ENCODE data around the gene CAB39L. TPM values are rescaled to one million over a fixed set of nuclear protein-coding genes. Genes with fewer than 3 reads are reported as not detected.

The CAB39L gene
- polyA plus RNA-seq, 2 donors, result 9.8 to 15.9 TPM

GRCh38 chr13:49326222-49326917 is 117.5 kb downstream of the CAB39L start:
- Histone ChIP-seq H3K27me3 (ENCODE audit: control insufficient read depth in 1 of 2, insufficient read depth in 2 of 2, low read length in 2 of 2) (no peaks in the 10 kb centered on the region), H3K36me3 (ENCODE audit: control insufficient read depth in 2 of 2, insufficient read depth in 2 of 2, low read length in 1 of 2) (peaks cover 2 to 3% of the 10 kb centered on the region in 2 donors), H3K4me1 (ENCODE audit: control insufficient read depth in 2 of 2, insufficient read depth in 2 of 2, low read length in 1 of 2) (no peaks in the 10 kb centered on the region), H3K9me3 (ENCODE audit: control insufficient read depth in 2 of 2, insufficient read depth in 1 of 2, low read depth in 1 of 2, low read length in 1 of 2) (peaks cover 0 to 1% of the 10 kb centered on the region in 2 donors), H3K27ac (ENCODE audit: low read depth in 2 of 2, low read length in 1 of 2) (peak overlapping the region; percentile 30 to 31), H3K4me3 (ENCODE audit: low read depth in 1 of 2, low read length in 2 of 2) (no peak overlapping the region)
- 71 to 84% methylated on average over 7 of the region's 7 CpGs for WGBS, 2 donors

GRCh38 chr13:49323344-49323743 is 120.5 kb downstream of the CAB39L start:
- Histone ChIP-seq H3K4me3 (ENCODE audit: low read depth in 1 of 2, low read length in 2 of 2) (no peak overlapping the region), H3K27me3 (ENCODE audit: control insufficient read depth in 1 of 2, insufficient read depth in 2 of 2, low read length in 2 of 2) (no peaks in the 10 kb centered on the region), H3K36me3 (ENCODE audit: control insufficient read depth in 2 of 2, insufficient read depth in 2 of 2, low read length in 1 of 2) (peaks cover 2 to 3% of the 10 kb centered on the region in 2 donors), H3K9me3 (ENCODE audit: control insufficient read depth in 2 of 2, insufficient read depth in 1 of 2, low read depth in 1 of 2, low read length in 1 of 2) (peaks cover 0 to 2% of the 10 kb centered on the region in 2 donors), H3K27ac (ENCODE audit: low read depth in 2 of 2, low read length in 1 of 2) (no peak overlapping the region), H3K4me1 (ENCODE audit: control insufficient read depth in 2 of 2, insufficient read depth in 2 of 2, low read length in 1 of 2) (no peaks in the 10 kb centered on the region)
- WGBS, 2 donors, result 95 to 96% methylated on average over 7 of the region's 7 CpGs

GRCh38 chr13:49322702-49323101 is 121.2 kb downstream of the CAB39L start:
- 89 to 91% methylated on average over 2 of the region's 2 CpGs for WGBS, 2 donors
- H3K36me3 ChIP-seq (ENCODE audit: control insufficient read depth in 2 of 2, insufficient read depth in 2 of 2, low read length in 1 of 2), result peaks cover 2 to 3% of the 10 kb centered on the region in 2 donors
- no peaks in the 10 kb centered on the region for H3K27me3 ChIP-seq (ENCODE audit: control insufficient read depth in 1 of 2, insufficient read depth in 2 of 2, low read length in 2 of 2)
- no peak overlapping the region for H3K27ac ChIP-seq (ENCODE audit: low read depth in 2 of 2, low read length in 1 of 2)
- H3K9me3 ChIP-seq (ENCODE audit: control insufficient read depth in 2 of 2, insufficient read depth in 1 of 2, low read depth in 1 of 2, low read length in 1 of 2), result peaks cover 0 to 2% of the 10 kb centered on the region in 2 donors
- H3K4me1 ChIP-seq (ENCODE audit: control insufficient read depth in 2 of 2, insufficient read depth in 2 of 2, low read length in 1 of 2), result no peaks in the 10 kb centered on the region
- H3K4me3 ChIP-seq (ENCODE audit: low read depth in 1 of 2, low read length in 2 of 2), result no peak overlapping the region

- 86 to 92% methylated on average over 2 of the region's 2 CpGs for WGBS, 2 donors
- H3K4me3 ChIP-seq (ENCODE audit: low read depth in 1 of 2, low read length in 2 of 2), result no peak overlapping the region
- peaks cover 0 to 2% of the 10 kb centered on the region in 2 donors for H3K9me3 ChIP-seq (ENCODE audit: control insufficient read depth in 2 of 2, insufficient read depth in 1 of 2, low read depth in 1 of 2, low read length in 1 of 2)
- H3K4me1 ChIP-seq (ENCODE audit: control insufficient read depth in 2 of 2, insufficient read depth in 2 of 2, low read length in 1 of 2), result no peaks in the 10 kb centered on the region
- H3K36me3 ChIP-seq (ENCODE audit: control insufficient read depth in 2 of 2, insufficient read depth in 2 of 2, low read length in 1 of 2), result peaks cover 0 to 3% of the 10 kb centered on the region in 2 donors
- H3K27me3 ChIP-seq (ENCODE audit: control insufficient read depth in 1 of 2, insufficient read depth in 2 of 2, low read length in 2 of 2), result no peaks in the 10 kb centered on the region
- no peak overlapping the region for H3K27ac ChIP-seq (ENCODE audit: low read depth in 2 of 2, low read length in 1 of 2)
Measured at GRCh38 chr13:49320975-49321374, 122.9 kb downstream of the CAB39L start.

- 85 to 92% methylated on average over 2 of the region's 2 CpGs for WGBS, 2 donors
- Histone ChIP-seq H3K36me3 (ENCODE audit: control insufficient read depth in 2 of 2, insufficient read depth in 2 of 2, low read length in 1 of 2) (peaks cover 0 to 3% of the 10 kb centered on the region in 2 donors), H3K27ac (ENCODE audit: low read depth in 2 of 2, low read length in 1 of 2) (no peak overlapping the region), H3K4me3 (ENCODE audit: low read depth in 1 of 2, low read length in 2 of 2) (no peak overlapping the region), H3K27me3 (ENCODE audit: control insufficient read depth in 1 of 2, insufficient read depth in 2 of 2, low read length in 2 of 2) (no peaks in the 10 kb centered on the region), H3K9me3 (ENCODE audit: control insufficient read depth in 2 of 2, insufficient read depth in 1 of 2, low read depth in 1 of 2, low read length in 1 of 2) (peaks cover 0 to 2% of the 10 kb centered on the region in 2 donors), H3K4me1 (ENCODE audit: control insufficient read depth in 2 of 2, insufficient read depth in 2 of 2, low read length in 1 of 2) (no peaks in the 10 kb centered on the region)
Measured at GRCh38 chr13:49319951-49320350, 123.9 kb downstream of the CAB39L start.

- no peak overlapping the region for H3K4me3 ChIP-seq (ENCODE audit: low read depth in 1 of 2, low read length in 2 of 2)
- no peaks in the 10 kb centered on the region for H3K4me1 ChIP-seq (ENCODE audit: control insufficient read depth in 2 of 2, insufficient read depth in 2 of 2, low read length in 1 of 2)
- no peak overlapping the region for H3K27ac ChIP-seq (ENCODE audit: low read depth in 2 of 2, low read length in 1 of 2)
- H3K36me3 ChIP-seq (ENCODE audit: control insufficient read depth in 2 of 2, insufficient read depth in 2 of 2, low read length in 1 of 2), result peaks cover 0 to 3% of the 10 kb centered on the region in 2 donors
- peaks cover 0 to 2% of the 10 kb centered on the region in 2 donors for H3K9me3 ChIP-seq (ENCODE audit: control insufficient read depth in 2 of 2, insufficient read depth in 1 of 2, low read depth in 1 of 2, low read length in 1 of 2)
- no peaks in the 10 kb centered on the region for H3K27me3 ChIP-seq (ENCODE audit: control insufficient read depth in 1 of 2, insufficient read depth in 2 of 2, low read length in 2 of 2)
Measured at GRCh38 chr13:49319551-49319950, 124.3 kb downstream of the CAB39L start.

GRCh38 chr13:49315756-49316482 is 127.9 kb downstream of the CAB39L start:
- 89 to 95% methylated on average over 5 of the region's 5 CpGs for WGBS, 2 donors
- Histone ChIP-seq H3K27ac (ENCODE audit: low read depth in 2 of 2, low read length in 1 of 2) (no peak overlapping the region), H3K36me3 (ENCODE audit: control insufficient read depth in 2 of 2, insufficient read depth in 2 of 2, low read length in 1 of 2) (no peaks in the 10 kb centered on the region), H3K4me1 (ENCODE audit: control insufficient read depth in 2 of 2, insufficient read depth in 2 of 2, low read length in 1 of 2) (peaks cover 0 to 3% of the 10 kb centered on the region in 2 donors), H3K9me3 (ENCODE audit: control insufficient read depth in 2 of 2, insufficient read depth in 1 of 2, low read depth in 1 of 2, low read length in 1 of 2) (no peaks in the 10 kb centered on the region), H3K4me3 (ENCODE audit: low read depth in 1 of 2, low read length in 2 of 2) (no peak overlapping the region), H3K27me3 (ENCODE audit: control insufficient read depth in 1 of 2, insufficient read depth in 2 of 2, low read length in 2 of 2) (no peaks in the 10 kb centered on the region)

GRCh38 chr13:49315036-49315565 is 128.8 kb downstream of the CAB39L start:
- 87 to 92% methylated on average over 3 of the region's 3 CpGs for WGBS, 2 donors
- H3K27me3 ChIP-seq (ENCODE audit: control insufficient read depth in 1 of 2, insufficient read depth in 2 of 2, low read length in 2 of 2), result no peaks in the 10 kb centered on the region
- H3K4me1 ChIP-seq (ENCODE audit: control insufficient read depth in 2 of 2, insufficient read depth in 2 of 2, low read length in 1 of 2), result peaks cover 0 to 3% of the 10 kb centered on the region in 2 donors
- no peak overlapping the region for H3K27ac ChIP-seq (ENCODE audit: low read depth in 2 of 2, low read length in 1 of 2)
- H3K4me3 ChIP-seq (ENCODE audit: low read depth in 1 of 2, low read length in 2 of 2), result no peak overlapping the region
- H3K36me3 ChIP-seq (ENCODE audit: control insufficient read depth in 2 of 2, insufficient read depth in 2 of 2, low read length in 1 of 2), result no peaks in the 10 kb centered on the region
- H3K9me3 ChIP-seq (ENCODE audit: control insufficient read depth in 2 of 2, insufficient read depth in 1 of 2, low read depth in 1 of 2, low read length in 1 of 2), result no peaks in the 10 kb centered on the region

GRCh38 chr13:49314344-49314882 is 129.5 kb downstream of the CAB39L start:
- Histone ChIP-seq H3K4me1 (ENCODE audit: control insufficient read depth in 2 of 2, insufficient read depth in 2 of 2, low read length in 1 of 2) (peaks cover 0 to 3% of the 10 kb centered on the region in 2 donors), H3K9me3 (ENCODE audit: control insufficient read depth in 2 of 2, insufficient read depth in 1 of 2, low read depth in 1 of 2, low read length in 1 of 2) (no peaks in the 10 kb centered on the region), H3K4me3 (ENCODE audit: low read depth in 1 of 2, low read length in 2 of 2) (no peak overlapping the region), H3K27ac (ENCODE audit: low read depth in 2 of 2, low read length in 1 of 2) (peak overlapping the region; percentile 55 to 70), H3K27me3 (ENCODE audit: control insufficient read depth in 1 of 2, insufficient read depth in 2 of 2, low read length in 2 of 2) (no peaks in the 10 kb centered on the region), H3K36me3 (ENCODE audit: control insufficient read depth in 2 of 2, insufficient read depth in 2 of 2, low read length in 1 of 2) (no peaks in the 10 kb centered on the region)
- WGBS, 2 donors, result 67 to 72% methylated on average over 6 of the region's 6 CpGs
